Uterus (tissue), 2 donors: ENCODE results near the gene KIFAP3.

ENCODE experiments used
- CTCF ChIP-seq, 4 experiments: fragments of 200-600 bp in 2 of 4; fragments of 450-650 bp in 2 of 4; sonication (generic) in 2 of 4; IDR thresholded peaks; one replicate each; pipeline ENCODE4 v1.5.1; 2016 to 2019; ENCODE audit warnings: antibody characterized with exemption in 4 of 4, mild to moderate bottlenecking in 2 of 4, moderate library complexity in 1 of 4
- POLR2A ChIP-seq, 2 donors: fragments of 450-650 bp; IDR thresholded peaks; one replicate each; pipeline ENCODE4 v1.6.1; 2016; ENCODE audit warnings: antibody characterized with exemption in 2 of 2, mild to moderate bottlenecking in 1 of 2, moderate library complexity in 1 of 2

GRCh38 chr1:169914531-169914930 is 160.0 kb downstream of the KIFAP3 start:
- TF ChIP-seq CTCF (IDR thresholded peaks at IDR 0.05) (no peak), POLR2A (IDR thresholded peaks at IDR 0.05) (no peak)
